Endothelial cell of umbilical vein (primary cell): Measurements from ENCODE around the gene FAM120A. TPM values are rescaled to one million over a fixed set of nuclear protein-coding genes. Genes with fewer than 3 reads are reported as not detected.

Source experiments
- BruUV-seq: library from RNA; stranded (reverse); fragments of 400-500 nt; replicated peaks from 2 replicates; lab custom pipeline; 2021; lab: Mats Ljungman, UMichigan
- CTCF ChIA-PET: fragments of 300-600, 350-600 bp; sonication (Branson Sonifier 250); formaldehyde crosslinking; loops from one replicate; lab custom pipeline; 2021; ENCODE audit warnings: antibody characterized with exemption, inconsistent platforms; lab: Charles Lee
- POLR2A ChIA-PET: fragments of 300-600, 350-600 bp; sonication (Branson Sonifier 250); formaldehyde crosslinking; loops from one replicate; lab custom pipeline; 2021; ENCODE audit warnings: antibody characterized with exemption, inconsistent platforms; lab: Charles Lee
- DNase-seq: peaks from one replicate; pipeline ENCODE4 v3.0.0-alpha.2; 2011; ENCODE audit warnings: low read depth, low spot score
- FAIRE-seq: peaks from 2 replicates; lab custom pipeline; 2011; peaks lifted over from hg19 to GRCh38; lab: Jason Lieb, UNC
- H2AFZ ChIP-seq: 2 replicates; pipeline ENCODE4 v1.6.0; 2012; ENCODE audit warnings: low read depth, low read length, control low read depth, inconsistent platforms
- H3K27ac ChIP-seq: 2 replicates; pipeline ENCODE4 v1.5.1; 2011; ENCODE audit warnings: low read depth, mild to moderate bottlenecking, control low read depth, low read length, moderate library complexity; ENCODE audit not compliant: insufficient read depth
- H3K27me3 ChIP-seq, 2 experiments: 2 replicates each; pipeline versions ENCODE4 v1.6.0 to v1.6.1; 2011; ENCODE audit warnings: low read length in 2 of 2, mixed read lengths in 1 of 2; ENCODE audit not compliant: control insufficient read depth in 2 of 2, insufficient read depth in 2 of 2
- H3K36me3 ChIP-seq, 2 experiments: 2 replicates in 1 of 2; 3 replicates in 1 of 2; pipeline ENCODE4 v1.5.1; 2011; ENCODE audit warnings: low read length in 2 of 2, mild to moderate bottlenecking in 1 of 2, moderate library complexity in 1 of 2; ENCODE audit not compliant: control insufficient read depth in 2 of 2, insufficient read depth in 2 of 2; ENCODE audit errors: extremely low read depth in 1 of 2
- H3K4me1 ChIP-seq: 3 replicates; pipeline ENCODE4 v1.5.1; 2011; ENCODE audit warnings: mild to moderate bottlenecking, low read length; ENCODE audit not compliant: control insufficient read depth, insufficient read depth; ENCODE audit errors: extremely low read depth
- H3K4me2 ChIP-seq: 2 replicates; pipeline ENCODE4 v1.6.1; 2011; ENCODE audit warnings: low read length, control low read depth, mixed read lengths; ENCODE audit not compliant: insufficient read depth
- H3K4me3 ChIP-seq, 3 experiments: fragments of 200-600 bp in 1 of 3; sonication (generic), shearing (Covaris generic) in 1 of 3; replicated peaks in 1 of 3; 2 replicates each; pipeline ENCODE4 v1.5.1; 2011 to 2016; ENCODE audit warnings: control low read depth in 3 of 3, low read length in 3 of 3, mild to moderate bottlenecking in 2 of 3, inconsistent platforms in 1 of 3, low read depth in 1 of 3, moderate library complexity in 1 of 3; ENCODE audit not compliant: insufficient read depth in 1 of 3
- H3K79me2 ChIP-seq: 2 replicates; pipeline ENCODE4 v1.6.0; 2012; ENCODE audit warnings: low read length, inconsistent platforms; ENCODE audit not compliant: control insufficient read depth, insufficient read depth
- H3K9ac ChIP-seq: replicated peaks from 2 replicates; pipeline ENCODE3; 2011; ENCODE audit warnings: low read length, control low read depth; ENCODE audit not compliant: insufficient read depth; ENCODE audit errors: extremely low read depth
- H3K9me1 ChIP-seq: replicated peaks from 3 replicates; pipeline ENCODE4 v1.6.0; 2011; ENCODE audit warnings: mild to moderate bottlenecking, low read length; ENCODE audit not compliant: control insufficient read depth, insufficient read depth; ENCODE audit errors: extremely low read depth
- H3K9me3 ChIP-seq: replicated peaks from 2 replicates; pipeline ENCODE4 v1.5.1; 2012; ENCODE audit warnings: low read length, inconsistent platforms; ENCODE audit not compliant: control insufficient read depth, insufficient read depth
- H4K20me1 ChIP-seq: replicated peaks from 2 replicates; pipeline ENCODE3; 2011; ENCODE audit warnings: mild to moderate bottlenecking, low read length; ENCODE audit not compliant: control insufficient read depth, insufficient read depth; ENCODE audit errors: extremely low read depth
- CTCF ChIP-seq, 2 donors: IDR thresholded peaks; 1 replicate in 1 of 2; 2 replicates in 1 of 2; pipeline ENCODE4 v1.5.1; 2011; ENCODE audit warnings: low read length in 2 of 2, mild to moderate bottlenecking in 2 of 2, moderate library complexity in 2 of 2, control low read depth in 1 of 2, inconsistent platforms in 1 of 2, low read depth in 1 of 2; ENCODE audit not compliant: insufficient read depth in 1 of 2; ENCODE audit errors: extremely low read depth in 1 of 2
- EZH2 ChIP-seq: IDR thresholded peaks from 2 replicates; pipeline ENCODE4 v1.6.1; 2012; ENCODE audit warnings: borderline replicate concordance, low read depth, mild to moderate bottlenecking, moderate library complexity, low read length, inconsistent platforms; ENCODE audit not compliant: severe bottlenecking
- FOS ChIP-seq: IDR thresholded peaks from 2 replicates; pipeline ENCODE4 v1.6.1; 2011; ENCODE audit warnings: mild to moderate bottlenecking, low read length, moderate library complexity, borderline replicate concordance; ENCODE audit not compliant: insufficient read depth
- GATA2 ChIP-seq: IDR thresholded peaks from 2 replicates; pipeline ENCODE4 v1.7.0; 2011; ENCODE audit warnings: low read depth, mild to moderate bottlenecking, moderate library complexity, mixed read lengths, low read length; ENCODE audit not compliant: insufficient read length, insufficient read depth
- MAX ChIP-seq: IDR thresholded peaks from 2 replicates; pipeline ENCODE4 v1.6.1; 2011; ENCODE audit not compliant: insufficient read depth, insufficient read length
- MYC ChIP-seq: IDR thresholded peaks from one replicate; pipeline ENCODE4 v1.6.1; 2011; ENCODE audit warnings: mild to moderate bottlenecking, low read depth, low read length
- POLR2A ChIP-seq: IDR thresholded peaks from 2 replicates; pipeline ENCODE4 v1.6.1; 2012; ENCODE audit warnings: low read depth, mild to moderate bottlenecking, control low read depth, low read length
- POLR2AphosphoS5 ChIP-seq: IDR thresholded peaks from 2 replicates; pipeline ENCODE4 v1.6.1; 2012; ENCODE audit warnings: low read depth, mild to moderate bottlenecking, control low read depth, low read length, moderate library complexity; ENCODE audit not compliant: insufficient read depth
- dilution Hi-C: fragments of 300-500 bp; cut with MboI; formaldehyde crosslinking; loops from one replicate; pipeline ENCODE4 v1.15.0; 2019; ENCODE audit warnings: low sequenced_read_pairs; ENCODE audit not compliant: extremely low pct_ligation_motif_present
- intact Hi-C: fragments of 100-400 bp; cut with micrococcal nuclease; formaldehyde crosslinking; loops from one replicate; pipeline ENCODE4 v1.10.0; 2022
- polyA plus RNA-seq, 4 experiments: library from polyadenylated mRNA; depleted of rRNA in 3 of 4; stranded (reverse) in 3 of 4; unstranded in 1 of 4; fragments of >200 nt; gene quantifications; 2 replicates each; pipeline versions ENCODE4 v1.2.1 to v1.2.3, GENCODE V29; 2011 to 2012; ENCODE audit warnings: missing spikeins in 1 of 4
- total RNA-seq: library from RNA; stranded (reverse); gene quantifications from 2 replicates; pipeline ENCODE4 v1.2.3, GENCODE V29; 2021

Gene FAM120A
- total and polyA plus RNA-seq, 2 donors (not counting 3 experiments of a cell fraction or from before 2014, with no cell fraction given): 66.8 to 126 TPM

GRCh38 chr9:93435386-93435785 is 16.1 kb upstream of the FAM120A start:
- TF ChIP-seq CTCF (IDR thresholded peaks at IDR 0.05; ENCODE audit: extremely low read depth in 1 of 2, insufficient read depth in 1 of 2, low read depth in 1 of 2, low read length in 2 of 2): no peak
- TF ChIP-seq POLR2AphosphoS5: no peak
- TF ChIP-seq MAX: no peak
- no peak for DNase-seq
- no peak overlapping the region for H3K9ac ChIP-seq
- H4K20me1 ChIP-seq: no peaks in the 10 kb centered on the region
- no peaks in the 10 kb centered on the region for H3K79me2 ChIP-seq
- no peak overlapping the region for H3K4me2 ChIP-seq
- FAIRE-seq: no peak
- BruUV-seq: no TSS peak
- H3K27ac ChIP-seq: no peak overlapping the region
- intact Hi-C loops: no loop called here
- no peak overlapping the region for H2AFZ ChIP-seq
- dilution Hi-C loops: no loop called here
- no peaks in the 10 kb centered on the region for H3K9me3 ChIP-seq
- no peaks in the 10 kb centered on the region for H3K4me1 ChIP-seq
- CTCF ChIA-PET: no interaction called here
- H3K27me3 ChIP-seq: peaks cover 0 to 2% of the 10 kb centered on the region in 2 experiments
- no peak overlapping the region for H3K4me3 ChIP-seq
- H3K9me1 ChIP-seq: no peaks in the 10 kb centered on the region
- H3K36me3 ChIP-seq: no peaks in the 10 kb centered on the region
- POLR2A ChIA-PET: no interaction called here

GRCh38 chr9:93436218-93436617 is 15.3 kb upstream of the FAM120A start:
- intact Hi-C loops: no loop called here
- POLR2A ChIA-PET: no interaction called here
- no TSS peak for BruUV-seq

More at GRCh38 chr9:93436218-93436617, 15.3 kb upstream of the FAM120A start:
- dilution Hi-C loops: no loop called here
- DNase-seq (no peak), FAIRE-seq (no peak)
- no peak overlapping the region for H3K27ac ChIP-seq
- no peaks in the 10 kb centered on the region for H3K79me2 ChIP-seq
- no peaks in the 10 kb centered on the region for H3K36me3 ChIP-seq
- no peak overlapping the region for H3K9ac ChIP-seq
- CTCF ChIA-PET: no interaction called here
- TF ChIP-seq MAX (no peak), GATA2 (no peak), MYC (no peak), FOS (no peak), POLR2A (no peak), POLR2AphosphoS5 (no peak), EZH2 (no peak), CTCF (IDR thresholded peaks at IDR 0.05; ENCODE audit: extremely low read depth in 1 of 2, insufficient read depth in 1 of 2, low read depth in 1 of 2, low read length in 2 of 2) (no peak)
- no peaks in the 10 kb centered on the region for H3K9me3 ChIP-seq
- H3K4me1 ChIP-seq: no peaks in the 10 kb centered on the region
- no peak overlapping the region for H2AFZ ChIP-seq
- no peaks in the 10 kb centered on the region for H3K27me3 ChIP-seq
- no peaks in the 10 kb centered on the region for H4K20me1 ChIP-seq
- no peak overlapping the region for H3K4me2 ChIP-seq
- H3K4me3 ChIP-seq: no peak overlapping the region
- H3K9me1 ChIP-seq: no peaks in the 10 kb centered on the region
